ENCODE results near the gene TXNRD1.
"Not testable (repeated sequence)": the region's sequence is repeated elsewhere in the genome, so short reads cannot be mapped to it uniquely, and the experiment has no call there.

TXNRD1 gene

GRCh38 chr12:104376650-104377513, 161.3 kb downstream of the TXNRD1 start:
- no peak for FAIRE-seq

- FAIRE-seq = no peak
Observed at GRCh38 chr12:104377514-104377812, 161.9 kb downstream of the TXNRD1 start.

- FAIRE-seq = no peak
Observed at GRCh38 chr12:104378427-104378826, 162.8 kb downstream of the TXNRD1 start.

GRCh38 chr12:104381341-104381730, 165.8 kb downstream of the TXNRD1 start:
- no peak for FAIRE-seq

GRCh38 chr12:104381731-104382480, 166.3 kb downstream of the TXNRD1 start:
- FAIRE-seq = no peak

- FAIRE-seq = no peak
Observed at GRCh38 chr12:104384141-104384880, 168.7 kb downstream of the TXNRD1 start.

GRCh38 chr12:104385510-104385909, 169.9 kb downstream of the TXNRD1 start:
- no peak for FAIRE-seq

GRCh38 chr12:104386461-104386860, 170.9 kb downstream of the TXNRD1 start:
- no peak for FAIRE-seq

GRCh38 chr12:104387190-104387589, 171.6 kb downstream of the TXNRD1 start:
- no peak for FAIRE-seq

GRCh38 chr12:104394086-104394485, 178.5 kb downstream of the TXNRD1 start:
- not testable (repeated sequence) for FAIRE-seq
